DMS 273 (cell line): ENCODE measurements around the gene CNBD2.
A peak's percentile ranks its signal among the peaks of the same experiment; 100 is the strongest.
"Not testable (repeated sequence)": the region's sequence is repeated elsewhere in the genome, so short reads cannot be mapped to it uniquely, and the experiment has no call there.

Experiments
- DNase-seq: peaks from one replicate; lab custom pipeline; 2025; ENCODE audit not compliant: unreplicated experiment; lab: John Stamatoyannopoulos, UW

Gene CNBD2

DNA sequence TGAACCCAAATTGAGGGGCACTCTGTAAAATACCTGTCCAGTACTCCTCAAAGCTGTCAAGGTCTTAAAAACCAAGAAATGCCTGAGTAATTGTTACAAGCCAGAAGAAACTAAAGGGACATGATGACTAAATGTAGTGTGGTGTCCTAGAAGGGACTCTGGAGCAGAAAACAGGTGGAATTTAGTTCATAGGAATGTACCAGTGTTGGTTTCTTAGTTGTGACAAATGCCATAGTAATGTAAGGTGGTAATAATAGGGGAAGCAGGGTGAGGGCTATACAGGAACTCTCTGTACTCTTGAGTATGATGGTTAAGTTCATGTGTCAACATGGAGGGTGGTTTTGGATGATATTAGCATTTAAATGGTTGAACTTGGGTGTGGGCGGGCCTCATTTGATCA lies 92.3 kb downstream of the CNBD2 start:
- no peak for DNase-seq

DNA sequence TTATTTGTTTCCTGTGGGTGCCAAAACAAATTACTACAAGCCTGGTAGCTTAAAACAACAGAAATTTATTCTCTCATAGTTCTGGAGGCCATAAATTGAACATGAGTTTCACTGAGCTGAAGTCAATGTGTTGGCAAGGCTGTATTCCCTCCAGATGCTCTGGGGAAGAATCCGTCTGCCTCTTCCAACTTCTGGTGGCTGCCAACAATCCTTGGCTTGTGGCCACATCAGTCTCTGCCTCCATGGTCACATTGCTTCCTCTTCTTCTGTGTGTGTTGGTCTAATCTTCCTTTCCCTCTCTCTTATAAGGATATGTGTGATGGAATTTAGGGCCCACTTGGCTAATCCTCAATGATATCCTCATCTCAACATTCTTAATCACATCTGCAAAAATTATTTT lies 93.4 kb downstream of the CNBD2 start:
- DNase-seq: peak; percentile 80

DNA sequence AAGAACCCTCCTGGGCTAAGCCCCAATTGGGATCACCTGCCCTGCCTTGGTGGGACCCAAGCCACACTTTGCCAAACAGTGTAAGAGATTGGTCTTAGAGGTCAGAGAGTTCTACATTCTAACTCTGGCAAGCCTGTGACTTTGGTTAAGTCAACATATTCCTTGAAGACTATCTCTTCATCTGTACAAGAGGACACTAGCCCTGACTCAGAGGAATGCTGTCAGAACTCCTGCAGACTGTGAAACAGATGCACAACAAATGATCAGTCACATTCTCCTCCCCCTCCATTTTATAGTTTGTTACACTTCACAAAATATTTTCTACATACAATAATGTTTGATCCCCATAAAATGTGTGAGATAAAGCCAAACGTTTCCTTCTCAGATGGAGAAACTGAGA lies 94.4 kb downstream of the CNBD2 start:
- no peak for DNase-seq

DNA sequence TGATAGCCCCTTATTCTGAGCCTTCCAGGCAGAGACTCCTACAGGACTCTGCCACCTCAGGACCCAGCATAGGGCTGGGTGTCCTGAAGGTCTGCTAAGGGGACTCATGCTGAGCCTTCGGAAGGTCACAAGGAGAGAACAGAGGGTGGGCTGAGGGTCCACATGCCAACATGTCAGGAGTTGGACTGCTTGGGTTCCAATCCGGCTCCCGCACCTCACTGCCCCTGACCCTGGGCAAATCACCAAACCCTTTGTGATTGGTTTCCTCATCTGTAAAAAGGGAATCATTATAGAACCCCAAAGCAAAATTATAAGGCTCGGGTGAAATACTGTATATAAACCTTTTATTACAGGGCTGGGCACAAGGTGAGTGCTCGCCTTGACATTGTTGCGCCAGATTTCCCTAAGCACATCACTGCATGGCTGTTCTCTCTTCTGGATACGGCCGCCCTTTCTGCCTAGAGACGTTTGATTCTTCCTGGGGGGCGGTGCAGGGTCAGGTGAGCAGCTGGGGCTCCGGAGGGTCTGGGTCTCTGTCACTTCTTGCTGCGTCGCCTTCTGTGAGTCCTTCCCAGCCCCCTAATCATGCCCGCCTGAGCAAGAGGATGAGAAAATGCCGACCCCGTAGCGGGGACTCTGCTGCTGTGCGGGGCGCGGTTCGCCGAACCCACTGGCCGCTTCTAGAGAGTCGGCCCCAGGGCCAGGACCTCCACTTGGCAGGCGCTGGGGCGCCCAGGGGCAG lies 95.7 kb downstream of the CNBD2 start:
- no peak for DNase-seq

DNA sequence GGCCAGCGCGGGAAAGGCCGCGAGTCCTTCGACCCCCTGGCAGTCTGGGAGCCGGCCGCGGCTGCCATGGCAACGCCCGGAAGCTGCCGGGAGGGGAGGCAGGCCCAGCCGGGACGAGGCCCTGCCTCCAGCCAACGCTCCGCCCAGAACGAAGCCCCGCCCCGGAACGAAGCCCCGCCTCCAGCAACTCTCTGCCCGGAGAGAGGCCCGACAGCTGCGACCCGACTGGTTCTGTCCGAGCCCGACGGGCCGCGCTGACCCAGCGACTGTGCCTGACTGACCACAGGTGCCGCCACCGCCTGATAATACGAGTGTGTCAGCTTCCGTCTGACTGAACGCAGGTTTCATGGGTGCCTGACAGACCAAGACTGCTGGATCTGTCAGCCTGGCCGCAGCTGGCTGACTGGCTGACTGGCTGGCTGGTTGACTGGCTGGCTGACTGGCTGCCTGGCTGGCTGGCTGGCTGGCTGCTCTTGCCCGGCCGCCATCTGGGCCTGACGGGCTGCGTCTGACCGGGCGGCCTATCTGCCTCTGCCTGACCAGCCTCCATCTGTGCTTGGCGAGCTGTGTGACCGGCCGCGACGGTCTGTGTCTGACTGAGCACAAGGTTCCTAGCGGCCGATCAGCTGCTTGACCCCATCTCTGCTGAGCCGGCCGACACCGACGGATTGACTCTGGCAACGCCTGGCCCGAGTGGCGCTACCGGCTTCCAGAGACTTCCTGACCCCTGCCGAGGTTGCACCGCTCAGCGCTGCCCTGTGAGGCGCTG lies 96.5 kb downstream of the CNBD2 start:
- peak; percentile 94 for DNase-seq

DNA sequence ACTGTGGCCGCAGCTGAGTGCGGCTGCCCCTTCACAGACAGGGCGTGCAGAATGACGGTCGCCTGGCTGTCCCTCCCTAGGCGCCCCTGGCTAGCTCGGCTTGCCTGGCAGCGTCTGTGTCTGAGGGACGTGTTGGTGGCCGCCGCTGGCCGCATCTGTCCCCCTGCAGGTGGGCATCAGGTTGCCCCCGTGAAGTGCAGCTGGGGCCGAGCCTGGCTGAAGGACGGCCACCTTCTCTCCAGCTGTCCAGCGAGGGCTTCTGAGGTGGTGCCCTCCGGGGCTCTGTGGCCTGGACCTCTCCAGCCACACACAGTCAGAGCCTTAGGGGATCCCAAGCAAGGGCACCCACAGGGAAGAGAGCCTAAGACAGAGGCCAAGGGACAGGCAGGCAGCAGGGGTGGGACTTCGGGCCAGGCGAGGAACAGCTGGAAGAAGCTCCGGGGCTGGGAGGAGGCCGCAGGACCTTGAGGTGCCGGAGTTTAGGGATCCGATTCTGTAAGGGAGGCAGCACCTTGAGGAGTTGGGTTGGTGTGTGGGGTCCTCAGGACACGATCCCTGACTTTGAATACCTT lies 97.1 kb downstream of the CNBD2 start:
- no peak for DNase-seq

DNA sequence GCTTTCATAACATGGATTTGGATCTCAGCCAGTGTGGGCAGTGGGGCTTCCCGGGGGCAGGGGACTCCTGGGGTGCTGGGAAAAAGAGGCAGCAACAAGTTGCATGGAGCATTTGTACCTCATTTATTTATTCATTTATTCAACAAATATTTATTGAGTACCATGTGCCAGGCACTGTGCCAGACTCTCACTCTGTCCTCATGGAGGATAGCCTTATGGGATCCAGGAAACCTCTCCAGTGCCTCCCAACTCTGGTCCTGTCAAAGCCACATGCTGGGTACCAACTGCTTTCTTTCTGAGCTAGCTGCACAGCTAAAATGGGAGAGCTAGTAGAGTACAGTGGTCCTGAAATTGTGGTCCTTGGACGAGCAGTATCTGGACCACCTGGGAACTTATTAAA lies 98.4 kb downstream of the CNBD2 start:
- DNase-seq: peak; percentile 48

DNA sequence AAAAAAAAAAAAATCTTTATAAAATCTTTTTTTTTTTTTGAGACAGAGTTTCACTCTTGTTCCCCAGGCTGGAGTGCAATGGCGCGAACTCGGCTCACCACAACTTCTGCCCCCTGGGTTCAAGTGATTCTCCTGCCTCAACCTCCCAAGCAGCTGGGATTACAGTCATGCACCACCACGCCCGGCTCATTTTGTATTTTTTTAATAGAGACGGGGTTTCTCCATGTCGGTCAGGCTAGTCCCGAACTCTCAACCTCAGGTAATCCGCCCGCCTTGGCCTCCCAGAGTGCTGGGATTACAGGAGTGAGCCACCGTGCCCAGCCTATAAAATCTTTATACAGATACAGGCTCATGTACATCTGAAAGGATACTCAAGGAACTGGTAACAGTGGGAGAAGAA lies 100.1 kb downstream of the CNBD2 start:
- not testable (repeated sequence) for DNase-seq

DNA sequence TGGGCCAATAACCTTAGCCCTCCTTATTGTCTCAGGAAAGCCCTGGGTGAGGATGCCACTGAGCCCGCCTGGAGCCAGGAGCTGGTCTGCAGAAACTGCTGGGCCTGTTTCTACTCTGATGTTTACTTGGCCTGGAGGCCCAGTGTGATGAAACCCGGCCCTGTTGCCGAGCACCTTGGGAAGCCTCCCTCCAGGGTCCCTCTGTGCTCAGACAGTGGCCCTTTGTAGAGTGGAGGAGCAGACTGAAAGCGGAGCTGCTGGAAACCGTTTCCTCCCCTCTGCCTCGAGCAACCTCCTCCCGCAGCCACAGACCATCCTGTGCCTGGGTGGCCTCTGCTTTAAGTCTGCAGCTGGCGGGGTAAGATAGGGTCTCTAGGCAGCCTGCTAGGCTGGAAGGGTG lies 102.1 kb downstream of the CNBD2 start:
- no peak for DNase-seq

DNA sequence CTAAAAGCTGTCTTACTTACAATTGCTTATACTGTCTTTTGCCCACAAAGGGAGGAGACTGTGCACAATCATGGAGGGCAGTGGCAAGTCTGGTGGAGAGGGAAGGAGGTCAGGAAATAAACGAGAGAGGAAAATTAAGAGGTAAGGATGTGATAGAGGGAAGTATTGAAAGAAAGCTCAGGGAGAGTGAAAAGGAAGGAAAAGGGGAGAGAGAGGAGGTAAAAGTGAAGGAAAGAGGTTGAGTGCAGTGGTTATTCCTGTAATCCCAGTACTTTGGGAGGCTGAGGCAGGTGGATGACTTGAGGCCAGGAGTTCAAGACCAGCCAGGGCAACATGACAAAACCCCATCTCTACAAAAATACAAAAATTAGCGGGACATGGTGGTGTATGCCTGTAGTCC lies 103.5 kb downstream of the CNBD2 start:
- no peak for DNase-seq

DNA sequence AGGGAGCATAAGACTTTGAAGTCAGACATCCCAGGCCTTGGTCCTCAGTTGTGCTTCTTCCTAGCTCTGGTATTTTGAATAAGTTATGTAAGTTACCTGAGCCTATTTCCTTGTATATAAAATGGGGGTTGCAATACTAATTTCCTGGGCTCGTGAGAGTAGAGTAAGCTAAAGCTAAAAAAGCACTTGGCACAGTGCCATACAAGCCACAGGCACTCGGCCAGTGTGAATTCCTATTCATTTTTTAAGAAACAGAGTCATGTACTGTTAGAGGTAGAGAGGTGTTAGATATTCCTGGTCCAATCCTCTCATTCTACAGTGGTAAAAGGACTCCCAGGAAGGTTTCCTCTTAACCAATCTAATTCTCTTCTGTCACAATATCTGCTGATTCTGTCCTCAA lies 106.6 kb downstream of the CNBD2 start:
- no peak for DNase-seq

DNA sequence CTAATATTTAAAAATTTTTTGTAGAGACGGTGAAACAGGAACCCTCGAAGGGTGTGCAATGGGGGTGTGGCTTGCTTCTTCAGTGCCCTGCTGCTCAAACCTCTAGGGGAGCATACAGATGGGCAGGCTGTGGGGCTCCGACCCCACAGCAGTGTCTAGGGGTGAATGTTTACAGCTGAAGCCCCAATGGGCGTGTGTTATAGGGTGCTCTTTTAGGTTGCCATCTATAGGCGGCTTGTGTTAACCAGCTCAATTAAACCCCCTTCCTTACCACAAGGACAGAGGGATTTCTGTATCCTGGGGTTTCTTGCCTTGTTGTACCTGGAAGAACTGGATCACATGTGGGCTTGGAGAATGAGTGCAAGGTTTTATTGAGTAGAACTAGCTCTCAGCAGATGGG lies 109.4 kb downstream of the CNBD2 start:
- DNase-seq: not testable (repeated sequence)

DNA sequence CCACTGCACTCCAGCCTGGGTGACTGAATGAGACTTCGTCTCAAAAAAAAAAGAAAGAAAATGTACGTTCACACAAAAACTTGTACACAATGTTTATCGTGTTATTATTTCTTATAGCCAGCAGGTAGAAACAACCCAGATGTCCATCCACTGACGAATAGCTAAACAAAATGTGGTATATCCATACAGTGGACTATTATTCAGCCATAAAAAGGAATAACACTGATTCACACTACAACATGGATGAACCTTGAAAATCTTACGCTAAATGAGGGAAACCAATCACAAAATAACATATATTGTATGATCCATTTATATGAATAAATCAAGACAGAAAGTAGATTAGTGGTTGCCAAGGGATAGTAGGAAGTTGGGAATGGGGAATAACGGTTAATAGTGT lies 111.1 kb downstream of the CNBD2 start:
- DNase-seq: no peak

DNA sequence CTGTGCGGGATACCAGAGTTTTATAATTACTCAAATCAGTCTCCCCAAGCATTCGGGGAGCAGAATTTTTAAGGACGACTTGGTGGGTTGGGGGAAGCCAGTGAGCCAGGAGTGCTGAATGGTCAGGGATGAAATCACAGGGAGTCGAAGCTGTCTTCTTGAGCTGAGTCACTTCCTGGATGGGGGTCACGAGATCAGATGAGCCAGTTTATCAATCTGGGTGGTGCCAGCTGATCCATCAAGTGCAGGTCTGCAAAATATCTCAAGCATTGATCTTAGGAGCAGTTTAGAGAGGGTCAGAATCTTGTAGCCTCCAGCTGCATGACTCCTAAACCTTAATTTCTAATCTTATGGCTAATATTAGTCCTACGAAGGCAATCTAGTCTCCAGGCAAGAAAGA lies 111.6 kb downstream of the CNBD2 start:
- not testable (repeated sequence) for DNase-seq
